GM18868 (cell line): ENCODE measurements around the gene NAT9.
A peak's percentile ranks its signal among the peaks of the same experiment; 100 is the strongest.

Experiments
- ATAC-seq: cut with Tn5 transposase; IDR thresholded peaks from one replicate; pipeline ENCODE4 v1.9.1; 2021; ENCODE audit warnings: mild to moderate bottlenecking, moderate library complexity; ENCODE audit not compliant: unreplicated experiment

The NAT9 gene

GRCh38 chr17:74763565-74764387, 12.4 kb downstream of the NAT9 start:
- no peak for ATAC-seq

- no peak for ATAC-seq
Observed at GRCh38 chr17:74761931-74762330, 14.2 kb downstream of the NAT9 start.

- no peak for ATAC-seq
Observed at GRCh38 chr17:74761419-74761818, 14.7 kb downstream of the NAT9 start.

- no peak for ATAC-seq
Observed at GRCh38 chr17:74760404-74761105, 15.6 kb downstream of the NAT9 start.

GRCh38 chr17:74759941-74760340, 16.2 kb downstream of the NAT9 start:
- ATAC-seq, result no peak

GRCh38 chr17:74759243-74759801, 16.8 kb downstream of the NAT9 start:
- peak; percentile 57 for ATAC-seq

GRCh38 chr17:74758848-74759168, 17.3 kb downstream of the NAT9 start:
- peak; percentile 27 for ATAC-seq

GRCh38 chr17:74757931-74758847, 18.0 kb downstream of the NAT9 start:
- no peak for ATAC-seq

- no peak for ATAC-seq
Observed at GRCh38 chr17:74757502-74757901, 18.6 kb downstream of the NAT9 start.

GRCh38 chr17:74756891-74757290, 19.3 kb downstream of the NAT9 start:
- ATAC-seq, result no peak

- no peak for ATAC-seq
Observed at GRCh38 chr17:74755533-74755932, 20.6 kb downstream of the NAT9 start.

- no peak for ATAC-seq
Observed at GRCh38 chr17:74754832-74755231, 21.3 kb downstream of the NAT9 start.

GRCh38 chr17:74752822-74753401, 23.2 kb downstream of the NAT9 start:
- ATAC-seq, result no peak

GRCh38 chr17:74752415-74752814, 23.7 kb downstream of the NAT9 start:
- ATAC-seq, result no peak

GRCh38 chr17:74750327-74751069, 25.6 kb downstream of the NAT9 start:
- no peak for ATAC-seq

- no peak for ATAC-seq
Observed at GRCh38 chr17:74750039-74750326, 26.2 kb downstream of the NAT9 start.

GRCh38 chr17:74749279-74750038, 26.7 kb downstream of the NAT9 start:
- peak; percentile 14 for ATAC-seq

GRCh38 chr17:74748529-74749278, 27.4 kb downstream of the NAT9 start, which contains the start of gene NHERF1:
TSS of gene NHERF1 (plus strand) at chr17:74748628. CDS start at chr17:74748847, 219 bp downstream.
- ATAC-seq, result peak; percentile 80

- no peak for ATAC-seq
Observed at GRCh38 chr17:74748279-74748528, 27.9 kb downstream of the NAT9 start.
